Chondrocyte (in vitro differentiated cells): ENCODE results near the gene CLIC4. TPM values are rescaled to one million over a fixed set of nuclear protein-coding genes. Genes with fewer than 3 reads are reported as not detected.

ENCODE experiments used
- DNase-seq: peaks from one replicate; pipeline ENCODE4 v3.0.0; 2021; ENCODE audit warnings: mixed read lengths, low spot score
- H3K27ac Mint-ChIP-seq: one replicate; pipeline ENCODE4 v1.8.0; 2021; ENCODE audit warnings: mild to moderate bottlenecking, moderate library complexity, mixed read lengths; ENCODE audit not compliant: unreplicated experiment
- H3K27me3 Mint-ChIP-seq: 2 replicates; pipeline ENCODE4 v1.8.0; 2021; ENCODE audit warnings: low read depth, mixed read lengths
- H3K36me3 Mint-ChIP-seq: 2 replicates; pipeline ENCODE4 v1.8.0; 2021; ENCODE audit warnings: low read depth, mixed read lengths
- H3K4me1 Mint-ChIP-seq: 2 replicates; pipeline ENCODE4 v1.8.0; 2021; ENCODE audit warnings: low read depth, mild to moderate bottlenecking, mixed read lengths
- H3K4me3 Mint-ChIP-seq: one replicate; pipeline ENCODE4 v1.8.0; 2021; ENCODE audit warnings: mild to moderate bottlenecking, moderate library complexity, mixed read lengths; ENCODE audit not compliant: unreplicated experiment
- H3K9me3 Mint-ChIP-seq: 2 replicates; pipeline ENCODE4 v1.8.0; 2021; ENCODE audit warnings: low read depth, mixed read lengths
- total RNA-seq: library from RNA; stranded (reverse); gene quantifications from 3 replicates; pipeline ENCODE4 v1.2.1, GENCODE V29; 2021
- TF ChIP-seq, protein P1 (sequence below): fragments of 200-600 bp; sonication (generic); IDR thresholded peaks from 2 replicates; pipeline ENCODE4 v1.5.0; 2021; ENCODE audit warnings: antibody characterized with exemption, mild to moderate bottlenecking, moderate library complexity

The CLIC4 gene
- total RNA-seq, 1 donor from 2014 or later, result 411 TPM

DNA sequence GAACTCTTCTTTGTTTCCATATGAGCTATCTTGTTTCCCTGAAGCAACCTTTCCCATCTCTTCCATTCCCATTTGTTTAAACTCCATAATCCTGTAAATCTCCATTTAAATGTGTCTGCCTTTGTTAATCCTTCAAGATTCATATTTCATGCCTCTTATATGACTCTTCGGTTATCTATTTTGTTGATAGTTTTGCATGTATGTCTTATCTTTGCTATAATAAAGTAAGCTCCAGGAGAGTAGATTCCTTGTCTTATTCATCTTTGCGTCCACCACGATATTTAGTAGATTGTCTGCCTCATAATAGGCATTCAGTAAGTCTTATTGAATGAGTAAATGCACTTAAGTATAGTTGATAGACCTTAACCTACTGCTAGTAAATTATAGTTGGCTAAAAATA lies 18.4 kb downstream of the CLIC4 start:
- no peaks in the 10 kb centered on the region for H3K9me3 Mint-ChIP-seq
- H3K4me3 Mint-ChIP-seq, result no peak overlapping the region
- TF ChIP-seq, protein P1, sequence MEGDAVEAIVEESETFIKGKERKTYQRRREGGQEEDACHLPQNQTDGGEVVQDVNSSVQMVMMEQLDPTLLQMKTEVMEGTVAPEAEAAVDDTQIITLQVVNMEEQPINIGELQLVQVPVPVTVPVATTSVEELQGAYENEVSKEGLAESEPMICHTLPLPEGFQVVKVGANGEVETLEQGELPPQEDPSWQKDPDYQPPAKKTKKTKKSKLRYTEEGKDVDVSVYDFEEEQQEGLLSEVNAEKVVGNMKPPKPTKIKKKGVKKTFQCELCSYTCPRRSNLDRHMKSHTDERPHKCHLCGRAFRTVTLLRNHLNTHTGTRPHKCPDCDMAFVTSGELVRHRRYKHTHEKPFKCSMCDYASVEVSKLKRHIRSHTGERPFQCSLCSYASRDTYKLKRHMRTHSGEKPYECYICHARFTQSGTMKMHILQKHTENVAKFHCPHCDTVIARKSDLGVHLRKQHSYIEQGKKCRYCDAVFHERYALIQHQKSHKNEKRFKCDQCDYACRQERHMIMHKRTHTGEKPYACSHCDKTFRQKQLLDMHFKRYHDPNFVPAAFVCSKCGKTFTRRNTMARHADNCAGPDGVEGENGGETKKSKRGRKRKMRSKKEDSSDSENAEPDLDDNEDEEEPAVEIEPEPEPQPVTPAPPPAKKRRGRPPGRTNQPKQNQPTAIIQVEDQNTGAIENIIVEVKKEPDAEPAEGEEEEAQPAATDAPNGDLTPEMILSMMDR, result no peak
- H3K27me3 Mint-ChIP-seq, result no peaks in the 10 kb centered on the region
- H3K36me3 Mint-ChIP-seq, result no peaks in the 10 kb centered on the region
- no peak for DNase-seq
- no peak overlapping the region for H3K27ac Mint-ChIP-seq
- H3K4me1 Mint-ChIP-seq, result peaks cover 27% of the 10 kb centered on the region

DNA sequence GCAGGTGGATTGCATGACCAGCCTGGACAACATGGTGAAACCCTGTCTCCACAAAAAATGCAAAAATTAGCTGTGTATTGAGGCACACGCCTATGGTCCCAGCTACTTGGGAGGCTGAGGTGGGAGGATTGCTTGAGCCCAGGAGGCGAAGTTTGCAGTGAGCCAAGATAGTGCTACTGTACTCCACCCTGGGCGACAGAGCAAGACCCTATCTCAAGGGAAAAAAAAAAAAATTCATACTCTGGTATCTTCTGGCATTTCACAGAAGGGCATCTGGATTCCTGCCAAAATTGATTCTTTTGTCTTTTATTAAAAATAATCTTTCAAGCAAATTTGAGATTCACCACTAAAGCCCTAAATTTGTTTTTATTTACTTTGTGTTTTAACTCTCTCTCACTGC lies 19.2 kb downstream of the CLIC4 start:
- peak overlapping the region; percentile 71 for H3K27ac Mint-ChIP-seq
- H3K4me3 Mint-ChIP-seq, result no peak overlapping the region

DNA sequence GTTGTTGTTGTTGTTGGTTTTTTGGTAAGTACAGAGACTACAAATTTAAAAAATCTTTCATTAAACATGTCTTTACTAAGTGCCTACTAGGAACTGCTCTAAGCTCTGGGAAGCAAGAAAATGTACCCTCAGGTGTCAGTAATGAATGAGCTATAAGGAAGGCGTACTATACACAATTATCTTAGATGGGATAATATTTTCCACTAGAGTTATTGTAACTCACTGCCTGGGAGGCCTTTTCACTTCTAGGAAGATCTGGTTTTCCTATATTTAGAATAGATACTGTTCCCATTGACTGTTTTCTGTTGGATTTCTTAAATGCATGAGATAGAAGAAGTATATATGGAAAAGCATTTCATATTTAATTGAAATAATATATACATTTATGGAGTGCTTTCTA lies 19.6 kb downstream of the CLIC4 start:
- Mint-ChIP-seq H3K27me3 (no peaks in the 10 kb centered on the region), H3K27ac (peak overlapping the region; percentile 71), H3K4me1 (peaks cover 39% of the 10 kb centered on the region), H3K36me3 (no peaks in the 10 kb centered on the region), H3K4me3 (no peak overlapping the region), H3K9me3 (no peaks in the 10 kb centered on the region)
- no peak for DNase-seq
- TF ChIP-seq, protein P1, result no peak

More for the DNA sequence above, 19.2 kb downstream of the CLIC4 start:
- peaks cover 35% of the 10 kb centered on the region for H3K4me1 Mint-ChIP-seq
- no peaks in the 10 kb centered on the region for H3K36me3 Mint-ChIP-seq
- no peak for DNase-seq
- H3K27me3 Mint-ChIP-seq, result no peaks in the 10 kb centered on the region
- no peaks in the 10 kb centered on the region for H3K9me3 Mint-ChIP-seq
- TF ChIP-seq, protein P1, result no peak

DNA sequence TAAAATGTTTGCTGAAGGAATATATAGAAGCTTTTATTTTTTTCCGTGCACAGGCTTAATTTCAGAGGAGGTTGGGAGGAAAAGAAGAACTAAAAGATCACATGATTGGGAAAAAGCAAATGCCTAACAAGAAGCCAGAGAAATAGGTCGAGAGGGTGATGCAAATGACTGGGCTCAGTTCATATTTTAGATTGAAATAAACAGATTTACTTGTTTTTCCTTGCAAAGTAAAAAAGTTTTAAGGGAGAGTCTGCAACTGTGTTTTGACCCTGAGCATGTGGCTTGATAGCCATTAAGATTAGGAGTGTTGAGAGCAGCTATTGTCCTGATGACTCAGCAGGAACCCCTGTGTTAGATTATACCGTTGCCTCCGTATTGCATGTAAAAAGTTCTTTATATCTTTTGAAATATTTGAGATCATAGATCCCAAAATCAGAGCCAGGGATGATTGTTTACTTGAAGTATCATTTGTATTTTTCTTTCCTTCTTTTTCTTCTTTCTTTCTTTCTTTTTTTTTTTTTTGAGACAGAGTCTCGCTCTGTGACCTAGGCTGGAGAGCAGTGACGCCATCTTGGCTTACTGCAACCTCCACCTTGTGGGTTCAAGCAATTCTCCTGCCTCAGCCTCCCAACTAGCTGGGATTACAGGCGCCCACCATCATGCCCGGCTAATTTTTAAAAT lies 20.2 kb downstream of the CLIC4 start:
- H3K4me3 Mint-ChIP-seq, result no peak overlapping the region
- TF ChIP-seq, protein P1, result no peak
- H3K36me3 Mint-ChIP-seq, result no peaks in the 10 kb centered on the region
- H3K27me3 Mint-ChIP-seq, result no peaks in the 10 kb centered on the region
- H3K9me3 Mint-ChIP-seq, result no peaks in the 10 kb centered on the region
- no peak for DNase-seq
- H3K4me1 Mint-ChIP-seq, result peaks cover 45% of the 10 kb centered on the region
- H3K27ac Mint-ChIP-seq, result peak overlapping the region; percentile 71

DNA sequence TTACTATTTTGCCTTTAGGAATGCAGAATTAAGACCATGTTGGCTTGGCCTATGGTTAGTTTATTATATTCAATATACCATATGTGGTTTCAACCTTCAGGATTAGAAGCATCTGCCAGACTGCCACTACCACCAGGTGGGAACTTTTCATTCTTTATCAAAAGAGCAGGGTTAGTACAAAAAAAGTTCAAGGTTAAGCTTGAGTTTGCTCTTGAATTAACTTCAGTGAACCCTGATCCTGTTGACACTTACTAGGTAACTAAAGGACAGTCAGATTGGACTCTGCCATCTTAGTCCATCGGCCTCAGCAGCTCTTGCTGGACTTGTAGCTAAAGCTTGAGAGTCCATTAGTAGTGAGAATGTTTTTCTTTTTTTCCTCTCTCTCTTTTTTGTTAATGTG lies 22.1 kb downstream of the CLIC4 start:
- Mint-ChIP-seq H3K36me3 (no peaks in the 10 kb centered on the region), H3K4me1 (peaks cover 62% of the 10 kb centered on the region), H3K27me3 (no peaks in the 10 kb centered on the region)

More for the DNA sequence above, 22.1 kb downstream of the CLIC4 start:
- H3K9me3 Mint-ChIP-seq, result no peaks in the 10 kb centered on the region
- H3K4me3 Mint-ChIP-seq, result no peak overlapping the region
- H3K27ac Mint-ChIP-seq, result no peak overlapping the region
- TF ChIP-seq, protein P1, result no peak
- no peak for DNase-seq
